Stimulated activated CD4-positive, alpha-beta T cell treated with anti-CD3 and anti-CD28 coated beads, Interleukin-1b, Interleukin-23, amount 100 ng/mL, for 48 hours (primary cell): ENCODE results near the gene SPATA32.
A peak's percentile ranks its signal among the peaks of the same experiment; 100 is the strongest.

Source experiments
- DNase-seq: peaks from one replicate; pipeline ENCODE4 v3.0.0-alpha.2; 2020

The SPATA32 gene

GRCh38 chr17:45246338-45246737 lies 15.6 kb downstream of the SPATA32 start:
- DNase-seq: no peak

DNA sequence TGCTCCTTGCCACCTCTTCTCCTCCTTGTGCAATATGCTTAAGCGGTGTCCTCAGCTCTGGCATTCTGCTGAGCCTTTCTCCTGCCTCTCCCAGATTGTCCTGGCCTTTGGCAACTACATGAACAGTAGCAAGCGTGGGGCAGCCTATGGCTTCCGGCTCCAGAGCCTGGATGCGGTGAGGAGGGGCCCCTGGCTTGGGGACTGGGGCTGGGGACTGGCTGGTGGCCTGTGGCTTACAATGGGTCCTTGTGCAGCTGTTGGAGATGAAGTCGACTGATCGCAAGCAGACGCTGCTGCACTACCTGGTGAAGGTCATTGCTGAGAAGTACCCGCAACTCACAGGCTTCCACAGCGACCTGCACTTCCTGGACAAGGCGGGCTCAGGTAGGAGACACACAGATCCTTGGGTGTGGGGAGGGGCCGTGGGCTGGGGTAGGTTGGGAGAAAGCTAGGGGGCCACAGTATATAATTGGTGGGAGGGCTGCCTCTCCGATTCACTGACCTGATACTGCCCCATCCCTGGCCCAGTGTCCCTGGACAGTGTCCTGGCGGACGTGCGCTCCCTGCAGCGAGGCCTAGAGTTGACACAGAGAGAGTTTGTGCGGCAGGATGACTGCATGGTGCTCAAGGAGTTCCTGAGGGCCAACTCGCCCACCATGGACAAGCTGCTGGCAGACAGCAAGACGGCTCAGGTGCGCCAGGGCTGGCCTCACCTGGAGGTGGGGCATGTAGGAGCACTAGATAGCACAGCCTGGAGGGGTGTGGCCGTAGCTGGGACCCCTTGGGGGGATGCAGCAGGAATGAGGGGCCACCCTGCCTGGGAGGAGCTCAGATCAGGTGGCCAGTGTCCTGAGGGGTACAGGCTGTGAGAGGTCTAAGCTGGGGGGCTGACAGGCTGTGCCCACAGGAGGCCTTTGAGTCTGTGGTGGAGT lies 16.9 kb downstream of the SPATA32 start:
- no peak for DNase-seq

DNA sequence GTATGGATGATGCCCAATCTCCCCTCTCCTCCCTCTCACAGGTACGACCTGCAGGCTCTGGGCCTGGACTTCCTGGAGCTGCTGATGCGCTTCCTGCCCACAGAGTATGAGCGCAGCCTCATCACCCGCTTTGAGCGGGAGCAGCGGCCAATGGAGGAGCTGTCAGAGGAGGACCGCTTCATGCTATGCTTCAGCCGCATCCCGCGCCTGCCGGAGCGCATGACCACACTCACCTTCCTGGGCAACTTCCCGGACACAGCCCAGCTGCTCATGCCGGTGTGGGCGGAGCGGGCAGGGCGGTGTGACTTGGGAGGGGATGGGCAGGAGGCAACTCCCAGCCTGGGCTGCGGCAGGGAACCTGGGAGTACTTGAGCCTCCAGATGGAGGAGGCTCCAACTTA lies 18.1 kb downstream of the SPATA32 start:
- DNase-seq: no peak

GRCh38 chr17:45242029-45242414 lies 19.9 kb downstream of the SPATA32 start:
- no peak for DNase-seq

DNA sequence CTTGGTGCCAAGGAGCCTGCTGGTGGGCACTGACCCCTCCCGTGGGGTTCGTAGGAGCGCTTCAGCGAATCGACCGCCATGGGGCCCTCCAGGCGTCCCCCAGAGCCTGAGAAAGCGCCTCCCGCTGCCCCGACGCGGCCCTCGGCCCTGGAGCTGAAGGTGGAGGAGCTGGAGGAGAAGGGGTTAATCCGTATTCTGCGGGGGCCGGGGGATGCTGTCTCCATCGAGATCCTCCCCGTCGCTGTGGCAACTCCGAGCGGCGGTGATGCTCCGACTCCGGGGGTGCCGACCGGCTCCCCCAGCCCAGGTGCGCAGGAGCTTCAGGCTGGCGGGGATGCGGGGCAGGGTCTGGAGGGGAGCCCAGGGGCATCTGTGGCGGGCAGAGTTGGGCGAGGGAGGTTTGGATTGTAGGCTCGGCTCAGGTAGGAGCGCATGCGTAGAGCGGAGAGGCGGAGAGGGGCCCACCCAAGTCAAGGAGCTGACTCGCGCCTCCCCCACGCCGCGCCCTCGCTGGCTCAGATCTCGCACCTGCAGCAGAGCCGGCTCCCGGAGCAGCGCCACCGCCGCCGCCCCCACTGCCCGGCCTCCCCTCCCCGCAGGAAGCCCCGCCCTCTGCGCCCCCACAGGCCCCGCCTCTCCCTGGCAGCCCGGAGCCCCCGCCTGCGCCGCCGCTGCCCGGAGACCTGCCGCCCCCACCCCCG lies 20.4 kb downstream of the SPATA32 start:
- DNase-seq: no peak

DNA sequence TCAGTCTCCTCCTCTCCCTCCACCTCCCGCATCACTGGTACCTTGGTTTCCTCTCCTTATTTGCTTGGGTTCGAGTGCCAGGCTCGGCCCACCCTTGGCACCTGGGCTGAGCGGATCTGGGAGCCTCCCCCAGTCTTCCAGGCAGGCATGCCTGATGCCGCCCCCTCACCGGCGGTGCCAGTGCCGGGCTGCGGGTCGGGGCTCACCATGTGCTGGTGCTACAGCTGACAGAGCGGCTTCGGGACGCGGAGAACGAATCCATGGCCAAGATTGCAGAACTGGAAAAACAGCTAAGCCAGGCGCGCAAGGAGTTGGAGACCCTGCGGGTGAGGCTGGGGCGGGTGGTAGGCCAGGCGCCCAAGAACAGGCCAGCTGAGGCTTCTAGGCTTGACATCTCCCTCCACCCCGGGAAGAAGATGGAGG lies 21.0 kb downstream of the SPATA32 start:
- DNase-seq: no peak

- no peak for DNase-seq
These were observed 23.6 kb downstream of the SPATA32 start for GRCh38 chr17:45238155-45238774.

GRCh38 chr17:45237686-45238085 lies 24.2 kb downstream of the SPATA32 start:
- DNase-seq: no peak

- DNase-seq: no peak
These were observed 25.6 kb downstream of the SPATA32 start for GRCh38 chr17:45236282-45236606.

- peak; percentile 72 for DNase-seq
These were observed 26.2 kb downstream of the SPATA32 start for GRCh38 chr17:45235416-45236281.

- peak; percentile 44 for DNase-seq
These were observed 27.1 kb downstream of the SPATA32 start for GRCh38 chr17:45234641-45235415.

GRCh38 chr17:45233423-45233924 lies 28.4 kb downstream of the SPATA32 start:
- no peak for DNase-seq

- DNase-seq: no peak
These were observed 29.1 kb downstream of the SPATA32 start for GRCh38 chr17:45232514-45233422.

DNA sequence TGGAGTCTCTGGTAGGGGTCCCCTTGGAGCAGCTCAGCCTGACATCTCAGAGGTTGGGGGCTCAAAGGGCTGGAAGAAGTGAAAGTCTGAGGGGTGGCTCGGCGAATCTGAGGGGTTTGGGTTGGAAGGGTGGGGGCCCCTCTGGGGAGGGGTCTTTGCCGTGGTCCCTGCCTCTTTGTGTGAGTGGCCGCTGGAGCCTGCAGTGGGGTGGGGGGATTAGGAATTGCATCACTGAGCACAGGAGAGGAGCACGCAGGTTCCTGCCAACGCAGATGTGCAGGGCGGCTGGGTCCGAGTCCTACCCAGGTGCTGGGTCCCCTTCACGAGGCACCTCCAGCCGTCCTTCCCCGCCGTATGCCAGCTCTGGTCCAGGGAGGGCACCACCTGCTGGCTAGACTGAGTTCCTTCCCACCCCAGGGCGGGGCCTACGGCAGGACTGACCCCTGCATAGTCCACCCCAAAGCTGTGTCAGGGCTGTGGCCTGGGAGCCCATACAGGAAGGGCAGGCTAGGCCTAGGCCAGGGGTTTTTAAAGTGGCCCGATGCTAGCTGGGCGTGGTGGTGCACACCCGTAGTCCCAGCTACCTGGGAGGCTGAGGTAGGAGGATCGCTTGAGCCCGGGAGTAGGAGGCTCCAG lies 30.3 kb downstream of the SPATA32 start:
- DNase-seq: no peak

- DNase-seq: no peak
These were observed 31.0 kb downstream of the SPATA32 start for GRCh38 chr17:45230787-45231480.

DNA sequence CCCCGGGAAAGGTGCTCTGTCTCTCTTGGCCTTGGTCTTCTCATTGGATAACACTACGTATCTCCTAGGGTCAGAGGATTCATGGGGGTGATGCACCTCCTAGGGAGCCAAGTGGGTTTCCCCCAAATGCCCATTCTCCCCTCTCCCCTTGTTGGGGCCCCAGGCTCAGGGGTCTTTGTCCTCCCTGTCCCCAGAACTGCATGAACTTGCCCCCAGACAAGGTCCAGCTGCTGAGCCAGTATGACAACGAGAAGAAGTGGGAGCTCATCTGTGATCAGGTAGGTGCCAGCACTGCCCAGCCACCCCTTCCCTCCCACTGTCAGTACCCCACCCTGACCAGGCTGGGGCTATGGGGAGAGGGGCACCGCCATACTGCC lies 31.5 kb downstream of the SPATA32 start:
- DNase-seq: no peak

DNA sequence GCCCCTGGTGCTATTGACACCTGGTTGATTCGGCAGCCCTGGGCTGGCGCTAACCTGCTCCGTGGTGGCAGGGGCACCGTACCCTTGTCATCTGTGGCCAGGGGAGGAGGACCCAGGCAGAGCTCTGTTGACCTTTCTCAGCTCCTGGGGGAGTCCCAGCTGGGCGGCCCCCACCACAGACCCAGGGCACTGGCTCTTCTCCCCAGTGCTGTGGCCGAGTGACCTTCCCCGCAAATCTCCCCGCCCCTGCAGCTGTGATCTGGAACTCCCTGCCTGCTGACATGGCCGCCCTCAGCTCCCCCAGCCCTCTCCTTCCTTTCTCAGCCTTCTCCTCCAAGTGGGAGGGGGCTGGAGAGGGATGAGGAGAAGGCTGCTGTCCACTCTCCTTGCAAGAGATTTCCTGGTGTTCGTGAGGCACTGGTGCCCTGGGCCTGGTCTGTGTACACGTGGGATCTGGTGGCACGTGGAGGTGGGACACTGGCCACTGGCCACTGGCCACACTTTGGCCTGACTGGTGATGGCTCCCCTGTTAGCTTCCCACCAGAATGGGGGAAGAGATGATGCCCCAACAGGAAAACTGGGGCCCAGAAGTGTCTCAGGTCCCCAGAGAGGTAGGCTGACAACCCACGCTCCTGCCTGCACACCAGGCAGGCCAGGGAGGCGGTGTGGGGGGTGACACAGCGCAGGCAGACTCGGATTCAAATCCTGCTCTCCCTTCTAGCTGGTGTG lies 32.0 kb downstream of the SPATA32 start:
- no peak for DNase-seq

- DNase-seq: peak; percentile 90
These were observed 32.9 kb downstream of the SPATA32 start for GRCh38 chr17:45228763-45229539.
